HG03095 (cell line): ENCODE data around the gene OR14A16.

Experiments
- ATAC-seq: cut with Tn5 transposase; IDR thresholded peaks from one replicate; pipeline ENCODE4 v1.9.1; 2021; ENCODE audit warnings: moderate library complexity; ENCODE audit not compliant: unreplicated experiment

Gene OR14A16

DNA sequence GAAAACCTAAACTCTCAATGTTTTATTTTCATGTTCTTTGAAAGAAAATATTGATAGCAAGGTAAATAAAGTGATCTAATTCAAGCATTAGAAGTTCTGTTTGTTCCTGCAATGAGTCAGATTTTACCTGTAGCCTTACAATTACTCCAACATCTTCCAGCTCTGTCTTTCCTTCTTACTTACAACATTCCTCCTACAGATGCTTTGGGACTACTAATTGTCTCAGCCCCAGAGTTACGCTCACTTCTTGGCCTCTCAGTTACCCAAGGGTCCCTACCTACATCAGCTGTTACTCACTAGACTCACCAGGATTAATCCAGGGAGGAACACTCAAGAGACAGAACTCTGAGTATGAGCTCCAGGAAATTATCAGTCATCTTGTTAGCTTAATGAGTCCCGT is 26.4 kb downstream of the OR14A16 start:
- ATAC-seq, result no peak

DNA sequence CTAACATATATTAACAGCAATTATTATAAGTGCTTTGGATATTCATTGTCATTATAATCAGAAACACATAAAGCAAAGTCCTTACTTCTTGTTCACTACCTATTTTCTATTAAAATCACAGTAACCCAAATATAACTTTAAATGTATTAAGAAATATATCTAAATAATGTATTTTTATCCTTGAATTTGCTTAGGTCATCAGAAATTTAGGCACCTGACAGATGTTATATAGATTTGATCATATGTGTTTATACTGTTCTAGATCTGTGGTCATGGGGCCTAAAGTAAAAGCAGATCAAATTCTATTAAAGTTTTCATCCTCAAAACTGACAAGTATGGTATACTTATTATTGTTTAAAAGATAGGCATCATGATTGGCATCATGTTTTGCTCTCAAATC is 54.3 kb downstream of the OR14A16 start:
- ATAC-seq, result no peak
